ENCODE measurements around the gene MACO1.

DNA sequence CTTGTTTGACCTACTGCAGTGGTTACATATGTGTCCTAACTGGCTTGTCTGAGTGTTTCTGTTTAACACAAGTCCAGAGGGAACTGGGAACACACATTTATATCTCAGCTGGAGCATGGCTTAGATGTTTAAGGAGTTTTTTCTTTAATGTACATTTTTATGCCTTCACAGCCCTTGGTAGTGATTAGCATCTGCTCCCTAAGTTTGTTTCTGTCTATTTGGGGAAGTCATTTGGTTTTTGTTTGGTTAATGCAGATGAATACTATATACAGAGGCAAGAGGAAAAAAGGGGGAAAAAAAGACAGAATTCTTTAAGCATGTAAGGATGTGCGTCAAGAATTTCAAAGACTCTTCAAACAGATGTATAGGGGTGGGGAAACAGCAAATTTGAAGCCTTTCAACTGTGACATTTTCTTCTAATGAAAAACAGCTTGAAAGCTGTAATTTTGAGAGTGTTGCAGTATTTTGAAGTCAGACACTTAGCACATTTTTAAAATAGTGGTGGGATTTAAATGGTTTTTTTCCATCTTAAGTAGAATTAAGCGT lies 15.4 kb downstream of the MACO1 start:
- TF ChIP-seq GATA2 (CRISPR knock-in tag; IDR thresholded peaks at IDR 0.05), result no peak
- no peak for TF ChIP-seq RAD21 (CRISPR knock-in tag; conservative IDR thresholded peaks at IDR 0.05 in 1 of 2, IDR thresholded peaks at IDR 0.05 in 1 of 2)
- TF ChIP-seq, protein P1, sequence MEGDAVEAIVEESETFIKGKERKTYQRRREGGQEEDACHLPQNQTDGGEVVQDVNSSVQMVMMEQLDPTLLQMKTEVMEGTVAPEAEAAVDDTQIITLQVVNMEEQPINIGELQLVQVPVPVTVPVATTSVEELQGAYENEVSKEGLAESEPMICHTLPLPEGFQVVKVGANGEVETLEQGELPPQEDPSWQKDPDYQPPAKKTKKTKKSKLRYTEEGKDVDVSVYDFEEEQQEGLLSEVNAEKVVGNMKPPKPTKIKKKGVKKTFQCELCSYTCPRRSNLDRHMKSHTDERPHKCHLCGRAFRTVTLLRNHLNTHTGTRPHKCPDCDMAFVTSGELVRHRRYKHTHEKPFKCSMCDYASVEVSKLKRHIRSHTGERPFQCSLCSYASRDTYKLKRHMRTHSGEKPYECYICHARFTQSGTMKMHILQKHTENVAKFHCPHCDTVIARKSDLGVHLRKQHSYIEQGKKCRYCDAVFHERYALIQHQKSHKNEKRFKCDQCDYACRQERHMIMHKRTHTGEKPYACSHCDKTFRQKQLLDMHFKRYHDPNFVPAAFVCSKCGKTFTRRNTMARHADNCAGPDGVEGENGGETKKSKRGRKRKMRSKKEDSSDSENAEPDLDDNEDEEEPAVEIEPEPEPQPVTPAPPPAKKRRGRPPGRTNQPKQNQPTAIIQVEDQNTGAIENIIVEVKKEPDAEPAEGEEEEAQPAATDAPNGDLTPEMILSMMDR (IDR thresholded peaks at IDR 0.05 in 2 of 3, conservative IDR thresholded peaks at IDR 0.05 in 1 of 3; ENCODE audit: insufficient read depth in 2 of 3, low read depth in 1 of 3, low read length in 3 of 3), result no peak
- TF ChIP-seq MIER1 (IDR thresholded peaks at IDR 0.05; ENCODE audit: low read depth), result no peak
- TF ChIP-seq EHMT2 (IDR thresholded peaks at IDR 0.05), result no peak

All from K562 (cell line).